Mesothelial cell of epicardium (in vitro differentiated cells): ENCODE data around the gene MPHOSPH8. TPM values are rescaled to one million over a fixed set of nuclear protein-coding genes. Genes with fewer than 3 reads are reported as not detected.

ENCODE experiments used
- DNase-seq, 2 experiments: peaks; one replicate each; pipeline ENCODE4 v3.0.0; 2021; ENCODE audit warnings: low spot score in 2 of 2; ENCODE audit not compliant: unreplicated experiment in 2 of 2
- H3K27ac Mint-ChIP-seq: 2 replicates; pipeline ENCODE4 v1.8.0; 2021; ENCODE audit warnings: mixed read lengths
- H3K27me3 Mint-ChIP-seq: 2 replicates; pipeline ENCODE4 v1.8.0; 2021; ENCODE audit warnings: low read depth, mixed read lengths
- H3K36me3 Mint-ChIP-seq: 2 replicates; pipeline ENCODE4 v1.8.0; 2021; ENCODE audit warnings: mixed read lengths
- H3K4me1 Mint-ChIP-seq: 2 replicates; pipeline ENCODE4 v1.8.0; 2021; ENCODE audit warnings: mixed read lengths
- H3K4me3 Mint-ChIP-seq: 2 replicates; pipeline ENCODE4 v1.8.0; 2021; ENCODE audit warnings: mild to moderate bottlenecking, moderate library complexity, mixed read lengths
- H3K9me3 Mint-ChIP-seq: 2 replicates; pipeline ENCODE4 v1.8.0; 2021; ENCODE audit warnings: mixed read lengths
- CTCF ChIP-seq: fragments of 200-600 bp; sonication (generic); IDR thresholded peaks from one replicate; pipeline ENCODE4 v1.5.0; 2021; ENCODE audit warnings: antibody characterized with exemption; ENCODE audit not compliant: unreplicated experiment
- total RNA-seq: library from RNA; stranded (reverse); gene quantifications from 3 replicates; pipeline ENCODE4 v1.2.1, GENCODE V29; 2021

Gene MPHOSPH8
- total RNA-seq, 1 donor from 2014 or later = 32.6 TPM

- peak overlapping the region; percentile 61 for H3K4me3 Mint-ChIP-seq
- peaks cover 4% of the 10 kb centered on the region for H3K4me1 Mint-ChIP-seq
- H3K27ac Mint-ChIP-seq = peak overlapping the region; percentile 47
- peaks cover 21% of the 10 kb centered on the region for H3K9me3 Mint-ChIP-seq
- H3K36me3 Mint-ChIP-seq = peaks cover 16% of the 10 kb centered on the region
- peaks cover 45% of the 10 kb centered on the region for H3K27me3 Mint-ChIP-seq
- no peak for TF ChIP-seq CTCF
- DNase-seq = peak; percentile 24 to 65
Observed at GRCh38 chr13:19601749-19602725, 31.4 kb upstream of the MPHOSPH8 start.

DNA sequence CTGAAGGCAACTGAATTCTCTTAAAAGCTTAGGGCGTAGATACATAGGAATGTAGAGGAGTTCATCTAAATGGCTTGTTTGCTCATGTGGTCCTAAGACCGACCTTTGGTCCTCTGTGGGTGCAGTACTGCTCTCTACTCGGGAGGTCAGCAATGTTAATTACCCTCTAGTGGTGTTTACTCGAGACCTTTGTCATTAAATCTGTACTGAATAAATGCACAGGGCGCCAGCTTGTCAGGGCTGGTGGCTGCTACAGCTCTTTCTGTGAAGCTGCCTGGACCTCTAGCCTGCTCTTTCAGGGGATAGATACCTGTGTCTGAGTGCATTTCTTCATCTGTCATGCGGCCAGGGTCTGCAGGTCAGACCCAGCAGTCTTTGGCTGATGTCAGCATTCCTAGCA is 29.2 kb upstream of the MPHOSPH8 start:
- no peak for DNase-seq

GRCh38 chr13:19605161-19605955 is 28.1 kb upstream of the MPHOSPH8 start:
- Mint-ChIP-seq H3K27me3 (peaks cover 39% of the 10 kb centered on the region), H3K36me3 (peaks cover 23% of the 10 kb centered on the region), H3K9me3 (peaks cover 41% of the 10 kb centered on the region), H3K4me1 (peaks cover 4% of the 10 kb centered on the region), H3K27ac (no peak overlapping the region), H3K4me3 (no peak overlapping the region)
- DNase-seq = no peak
- no peak for TF ChIP-seq CTCF

More for the DNA sequence above, 29.2 kb upstream of the MPHOSPH8 start:
- Mint-ChIP-seq H3K4me3 (no peak overlapping the region), H3K9me3 (peaks cover 35% of the 10 kb centered on the region), H3K27ac (no peak overlapping the region), H3K36me3 (peaks cover 21% of the 10 kb centered on the region), H3K4me1 (peaks cover 4% of the 10 kb centered on the region), H3K27me3 (peaks cover 45% of the 10 kb centered on the region)
- TF ChIP-seq CTCF = no peak

- TF ChIP-seq CTCF = no peak
- peaks cover 47% of the 10 kb centered on the region for H3K9me3 Mint-ChIP-seq
- H3K4me3 Mint-ChIP-seq = no peak overlapping the region
- H3K27me3 Mint-ChIP-seq = peaks cover 31% of the 10 kb centered on the region
- H3K27ac Mint-ChIP-seq = no peak overlapping the region
- H3K36me3 Mint-ChIP-seq = peaks cover 25% of the 10 kb centered on the region
- H3K4me1 Mint-ChIP-seq = peaks cover 4% of the 10 kb centered on the region
- DNase-seq = no peak
Observed at GRCh38 chr13:19606152-19606551, 27.3 kb upstream of the MPHOSPH8 start.

DNA sequence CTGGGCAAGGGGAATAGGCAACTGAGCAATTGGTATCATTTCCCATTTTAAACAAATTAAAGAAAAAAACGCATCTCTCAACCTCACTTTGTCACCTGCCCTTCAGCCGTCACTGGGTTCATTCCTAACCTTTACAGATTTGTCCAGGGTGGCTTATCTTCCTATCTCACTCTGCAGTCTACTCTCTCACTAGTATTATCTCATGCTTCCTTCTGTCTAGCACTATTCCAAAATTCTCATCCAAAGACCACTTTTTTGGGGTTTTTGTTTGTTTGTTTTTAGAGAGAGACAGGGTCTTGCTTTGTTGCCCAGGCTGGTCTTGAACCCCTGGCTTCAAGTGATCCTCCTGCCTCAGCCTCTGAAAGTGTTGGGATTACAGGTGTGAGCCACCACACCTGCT is 26.7 kb upstream of the MPHOSPH8 start:
- Mint-ChIP-seq H3K9me3 (peaks cover 47% of the 10 kb centered on the region), H3K4me3 (no peak overlapping the region), H3K36me3 (peaks cover 25% of the 10 kb centered on the region), H3K27ac (no peak overlapping the region), H3K27me3 (peaks cover 27% of the 10 kb centered on the region), H3K4me1 (peaks cover 4% of the 10 kb centered on the region)
- DNase-seq = no peak
- TF ChIP-seq CTCF = no peak
